ENCODE results near the gene NOL4L.
A peak's percentile ranks its signal among the peaks of the same experiment; 100 is the strongest.

The NOL4L gene

DNA sequence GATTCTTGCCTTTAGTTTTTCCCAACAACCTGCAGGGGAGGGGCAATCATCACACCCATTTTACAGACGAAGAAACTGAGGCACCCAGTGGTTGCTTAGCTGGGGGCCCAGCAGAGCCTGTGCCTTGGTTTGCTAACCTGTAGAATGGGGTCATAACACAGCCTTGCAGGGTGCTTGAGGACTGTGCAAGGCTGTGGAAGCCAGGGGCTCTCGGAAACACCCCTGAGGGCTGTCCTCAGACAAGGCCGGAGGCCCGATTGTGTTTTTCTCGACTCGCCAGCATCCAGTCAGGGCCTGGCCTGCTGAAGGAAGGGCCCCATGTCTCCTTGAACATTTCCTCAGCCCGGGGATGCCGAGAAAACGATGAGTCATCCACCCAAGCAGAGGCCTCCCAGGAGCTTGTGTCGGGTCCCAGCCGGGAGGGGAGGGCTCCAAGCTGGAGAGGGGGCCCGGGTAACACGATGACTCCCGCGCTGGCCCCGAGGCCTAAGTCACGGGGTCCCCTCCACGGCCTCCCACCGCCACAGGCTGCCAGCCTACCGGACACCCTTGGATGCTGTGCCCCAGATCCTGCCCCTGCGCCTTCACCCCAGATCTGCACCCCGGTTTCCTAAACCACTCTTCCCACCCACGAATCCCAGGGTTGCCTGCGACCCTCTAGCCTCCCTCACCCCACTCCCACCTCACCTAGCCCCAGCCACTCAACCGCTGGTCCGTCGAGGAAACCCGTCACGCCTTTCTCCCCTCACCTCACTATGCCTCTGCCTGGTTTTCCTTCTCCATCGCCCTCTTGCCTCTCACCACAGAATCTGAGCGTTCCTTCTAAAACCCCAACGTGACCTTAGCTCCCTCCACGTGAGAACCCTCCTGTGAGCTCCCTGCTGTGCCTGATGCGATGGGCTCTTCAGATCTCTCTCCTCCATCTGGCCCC lies 10.6 kb downstream of the NOL4L start:
- peak; percentile 34 for DNase-seq

DNA sequence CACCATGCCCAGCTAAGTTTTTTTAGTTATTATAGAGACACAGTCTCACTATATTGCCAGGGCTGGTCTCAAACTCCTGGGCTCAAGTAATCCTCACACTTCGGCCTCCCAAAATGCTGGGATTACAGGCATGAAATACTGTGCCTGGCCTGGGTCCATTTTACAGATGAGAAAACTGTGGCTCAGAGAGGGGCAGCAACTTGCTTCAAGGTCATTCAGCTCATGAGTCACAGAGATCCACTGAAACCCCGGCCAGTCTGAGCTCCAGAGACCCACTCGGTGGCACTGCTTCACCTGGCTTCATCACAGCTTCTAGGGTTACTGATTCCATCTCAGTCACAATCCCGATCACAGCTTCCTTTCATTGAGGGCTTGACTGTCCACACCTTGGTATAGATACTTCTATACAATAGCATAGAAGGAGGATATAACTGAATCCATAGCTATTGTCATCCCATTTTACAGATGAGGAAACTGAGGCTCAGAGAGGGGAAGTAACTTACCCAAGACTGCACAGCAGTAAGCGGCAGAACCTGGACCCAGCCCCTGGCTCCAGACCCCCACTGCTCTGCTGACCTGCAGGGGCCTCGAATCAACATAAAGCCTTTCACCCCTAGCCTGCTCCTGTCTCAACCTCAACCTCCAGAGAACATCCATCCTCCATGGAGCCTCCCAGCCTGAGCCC lies 11.8 kb downstream of the NOL4L start:
- DNase-seq, result no peak

DNA sequence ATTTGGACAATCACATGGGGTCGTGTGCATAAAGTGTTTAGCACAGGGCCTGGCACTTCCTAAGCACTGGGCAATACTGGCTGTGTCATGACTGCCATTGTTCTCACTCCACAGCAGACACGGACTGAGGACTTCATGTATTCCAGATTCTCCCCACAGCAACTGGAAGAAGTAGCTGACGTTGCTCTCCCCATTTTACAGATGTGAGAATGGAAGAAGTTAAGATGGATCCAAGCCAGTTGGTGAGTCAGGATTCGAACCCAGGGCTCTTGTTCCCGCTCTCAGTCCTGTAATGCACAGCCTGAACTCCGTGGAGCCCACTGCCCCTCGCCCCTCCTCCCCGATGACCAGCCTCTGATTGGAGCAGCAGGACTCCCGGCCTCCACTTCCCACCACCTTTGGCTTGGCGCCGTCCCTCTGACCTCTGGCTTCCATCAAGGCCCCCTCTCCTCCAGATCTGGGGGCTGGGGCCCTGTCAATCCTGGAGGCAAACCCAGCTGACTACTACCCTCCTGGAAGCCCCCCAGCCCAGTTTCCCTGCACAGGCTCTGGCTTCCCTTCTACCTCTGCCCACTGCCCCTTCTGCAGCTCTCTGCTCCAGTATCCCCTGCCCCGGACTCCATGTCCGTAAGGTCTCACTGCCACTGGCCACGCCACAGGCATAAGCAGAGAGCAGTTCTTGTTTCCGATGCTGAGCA lies 12.7 kb downstream of the NOL4L start:
- no peak for DNase-seq

DNA sequence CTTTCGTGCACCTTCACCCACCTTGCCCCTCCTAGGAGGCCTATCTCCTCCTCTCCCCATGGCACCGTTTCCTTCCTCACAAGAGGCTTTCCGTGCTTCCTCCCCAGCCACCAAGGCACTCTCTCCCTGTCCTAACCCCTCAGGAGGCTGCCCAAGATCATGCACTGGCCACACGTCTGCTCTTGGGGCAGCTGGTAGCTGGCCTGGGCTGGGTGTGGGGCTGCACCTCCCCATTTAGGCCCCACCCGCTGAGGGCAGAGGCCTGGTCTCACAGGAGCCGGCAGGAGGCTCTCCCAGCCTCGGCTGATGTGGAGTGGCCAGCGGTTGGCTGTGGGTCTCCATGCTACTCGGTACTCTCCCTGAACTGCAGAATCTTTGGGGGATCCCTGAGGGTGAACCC lies 13.6 kb downstream of the NOL4L start:
- no peak for DNase-seq

DNA sequence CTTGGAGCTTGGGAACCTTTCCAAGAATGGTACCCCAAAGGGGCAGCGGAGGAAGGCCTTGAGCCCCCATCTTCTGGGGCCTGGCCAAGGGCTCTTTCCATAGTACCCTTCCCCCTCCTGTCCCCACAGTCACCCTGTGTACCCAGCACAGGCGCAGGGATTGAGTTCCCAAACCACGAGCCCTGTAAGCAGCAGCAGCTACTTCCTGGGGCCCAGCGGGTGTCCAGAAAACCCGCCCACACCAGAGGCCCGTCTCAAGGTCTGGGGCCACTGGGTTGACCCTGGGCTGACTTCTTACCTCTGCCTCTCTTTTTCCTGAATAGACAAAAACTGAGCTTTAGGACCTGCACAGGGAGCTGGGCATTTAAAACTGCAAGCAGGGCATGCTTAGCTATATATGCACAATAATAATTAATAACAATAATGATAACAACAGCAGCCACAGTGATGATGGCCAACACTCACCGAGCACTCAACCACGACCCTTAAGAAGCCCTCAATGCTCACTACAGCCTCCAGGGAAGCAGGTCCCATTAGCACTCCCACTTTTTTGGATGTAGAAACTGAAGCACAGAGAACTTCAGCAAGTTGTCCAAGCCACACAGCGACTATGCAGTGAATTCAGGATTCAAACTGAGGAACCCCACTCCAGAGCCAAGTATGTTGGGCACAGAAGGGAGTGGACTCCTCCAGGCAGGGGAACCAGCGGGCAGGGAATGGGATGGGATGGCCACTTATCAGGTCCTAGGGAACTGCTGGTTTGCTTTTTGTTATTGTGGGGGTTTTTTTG lies 14.5 kb downstream of the NOL4L start:
- DNase-seq, result no peak

DNA sequence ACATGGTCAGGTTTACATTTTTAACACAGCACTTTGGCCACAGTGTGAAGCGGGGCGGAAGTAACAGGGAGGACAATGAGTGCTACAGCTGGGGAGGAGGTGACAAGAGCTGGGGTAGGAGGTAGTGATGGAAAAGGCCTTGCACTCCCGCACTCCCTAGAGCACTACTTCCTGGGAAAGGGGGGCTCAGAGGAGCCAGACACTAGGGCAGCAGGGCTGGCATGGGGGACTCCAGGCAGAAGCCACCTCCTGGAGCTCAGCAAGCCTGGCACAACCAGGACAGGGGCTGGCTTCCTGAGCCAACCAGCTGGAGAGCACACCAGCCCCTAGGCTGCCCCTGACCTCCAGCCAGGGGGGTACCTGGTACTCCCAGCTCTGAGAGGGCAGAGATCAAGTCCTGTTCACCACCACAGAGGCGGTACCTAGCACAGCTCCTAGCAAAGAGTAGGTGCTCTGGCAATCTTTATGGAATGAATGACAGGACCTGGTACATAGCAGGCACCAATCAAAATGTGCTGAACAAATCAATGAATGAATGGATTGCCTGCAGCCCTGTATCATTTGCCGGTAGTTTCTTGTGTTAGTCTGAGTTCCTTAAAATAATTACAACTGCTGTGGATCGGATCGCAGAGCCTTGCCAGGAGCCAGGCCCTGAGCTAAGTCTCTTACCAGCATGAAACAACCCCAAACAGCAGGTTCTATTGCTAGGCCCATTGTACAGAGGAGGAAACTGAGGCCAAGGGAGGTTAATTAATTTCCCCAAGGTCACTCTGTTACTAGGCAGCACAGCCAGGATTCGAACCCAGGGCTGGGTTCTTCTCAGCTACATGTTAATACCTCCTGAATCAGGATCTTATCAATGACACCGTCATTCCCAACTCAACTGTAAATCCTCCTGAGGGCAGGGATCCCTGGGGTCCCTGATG lies 15.5 kb downstream of the NOL4L start:
- DNase-seq, result peak; percentile 12

DNA sequence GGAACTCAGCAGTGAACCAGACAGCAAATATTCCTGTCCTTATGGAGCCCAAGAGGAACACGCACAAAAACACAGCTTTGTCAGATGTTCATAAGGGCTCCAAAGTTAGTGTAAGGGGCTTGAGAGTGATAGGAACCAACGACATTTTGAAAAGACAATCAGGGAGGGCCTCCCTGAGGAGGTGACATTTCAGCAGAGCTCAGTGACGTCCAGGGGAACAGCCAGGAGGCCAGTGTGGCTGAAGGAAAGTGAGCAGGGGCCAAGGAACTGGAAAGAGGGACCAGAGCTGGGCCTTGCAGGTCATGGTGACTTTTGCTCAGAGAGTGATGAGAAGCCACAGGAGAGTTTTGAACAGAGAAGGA lies 16.1 kb downstream of the NOL4L start:
- DNase-seq, result no peak

DNA sequence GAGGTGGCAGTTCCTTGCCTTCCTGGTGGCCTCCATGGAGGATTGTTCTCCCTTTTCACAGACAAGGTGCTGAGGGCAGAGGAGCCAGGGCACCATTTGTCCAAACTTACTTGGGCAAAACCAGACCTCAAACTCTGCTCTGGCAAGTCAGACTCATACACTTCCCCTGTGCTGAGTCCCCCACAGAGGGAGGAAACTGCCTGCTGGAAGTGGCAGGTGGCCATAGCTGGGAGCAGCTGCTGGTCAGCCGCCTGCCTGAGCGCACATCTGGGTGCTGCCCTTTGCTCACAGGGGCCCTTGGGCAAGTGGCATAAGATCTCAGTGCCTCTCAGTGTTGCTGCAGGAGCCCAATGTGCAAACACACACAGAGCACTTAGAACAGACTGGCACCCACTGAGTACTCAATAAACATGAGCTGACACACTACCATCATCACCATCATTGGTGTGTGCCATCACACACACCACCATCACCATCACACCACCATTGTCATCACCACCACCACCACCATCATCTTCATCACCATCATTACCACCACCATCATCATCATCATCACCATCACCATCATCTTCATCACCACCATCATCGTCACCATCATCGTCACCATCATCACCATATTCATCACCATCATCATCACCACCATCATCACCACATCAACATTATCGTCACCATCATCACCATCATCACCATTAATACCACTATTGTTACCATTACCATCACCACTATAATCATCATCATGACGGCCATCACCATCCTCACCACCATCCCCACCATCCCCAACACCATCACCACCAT lies 17.6 kb downstream of the NOL4L start:
- no peak for DNase-seq

DNA sequence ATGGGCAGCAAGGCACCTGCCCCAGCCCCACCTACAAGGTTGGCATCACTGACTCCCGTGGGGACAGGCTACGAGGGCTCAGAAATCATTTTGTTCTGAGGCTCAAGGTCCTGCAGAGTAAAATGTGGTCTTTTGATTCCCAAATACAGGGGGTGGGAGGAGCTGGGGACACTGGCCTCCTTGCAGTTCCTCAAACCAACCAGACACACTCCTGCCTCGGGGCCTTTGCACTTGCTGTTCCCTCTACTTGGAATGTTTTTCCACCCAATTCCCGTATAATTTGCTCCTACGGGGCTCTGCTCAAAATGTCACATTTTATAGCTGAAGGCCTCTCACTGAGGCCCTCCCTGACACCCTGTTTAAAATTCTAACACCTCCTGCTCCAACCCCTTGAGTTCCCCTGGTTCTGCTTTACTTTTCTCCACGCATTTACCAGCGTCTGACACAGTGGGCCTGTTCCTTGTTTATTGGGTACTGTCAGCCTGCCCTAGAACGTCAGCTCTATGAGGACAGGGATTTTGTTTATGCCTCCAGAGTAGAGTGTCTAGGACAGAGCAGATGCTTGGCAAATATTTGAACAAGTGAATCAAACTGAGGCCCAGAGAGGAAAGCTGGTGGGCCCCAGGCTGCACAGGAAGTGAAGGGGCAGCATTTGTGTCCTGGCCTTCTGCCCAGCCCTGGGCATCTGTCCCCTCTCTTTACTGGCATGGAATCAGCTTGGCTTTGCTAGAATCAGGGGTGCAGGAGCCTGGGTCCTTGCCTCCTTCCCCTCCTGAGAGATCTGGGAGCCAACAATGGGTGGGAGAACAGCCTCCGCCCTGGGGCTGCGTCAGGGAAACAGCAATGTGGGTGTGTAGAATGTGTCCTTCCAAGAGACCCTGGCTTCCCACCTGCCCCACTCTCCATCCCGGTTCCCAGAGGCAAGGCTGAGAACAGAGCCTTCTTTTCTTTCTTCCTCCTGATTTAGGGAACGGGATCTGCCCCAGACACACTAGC lies 18.5 kb downstream of the NOL4L start:
- no peak for DNase-seq

DNA sequence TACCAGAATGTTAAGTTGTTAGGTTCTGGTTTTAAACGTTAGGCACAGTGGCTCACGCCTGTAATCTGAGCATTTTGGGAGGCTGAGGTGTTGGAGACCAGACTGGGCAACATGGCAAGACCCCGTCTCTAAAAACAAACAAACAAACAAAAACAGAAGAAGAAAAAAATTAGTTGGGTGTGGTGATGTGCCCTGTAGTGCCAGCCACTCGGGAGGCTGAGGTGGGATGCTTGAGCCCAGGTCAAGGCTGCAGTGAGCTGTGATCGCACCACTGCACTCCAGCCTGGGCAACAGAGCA lies 19.4 kb downstream of the NOL4L start:
- no peak for DNase-seq

DNA sequence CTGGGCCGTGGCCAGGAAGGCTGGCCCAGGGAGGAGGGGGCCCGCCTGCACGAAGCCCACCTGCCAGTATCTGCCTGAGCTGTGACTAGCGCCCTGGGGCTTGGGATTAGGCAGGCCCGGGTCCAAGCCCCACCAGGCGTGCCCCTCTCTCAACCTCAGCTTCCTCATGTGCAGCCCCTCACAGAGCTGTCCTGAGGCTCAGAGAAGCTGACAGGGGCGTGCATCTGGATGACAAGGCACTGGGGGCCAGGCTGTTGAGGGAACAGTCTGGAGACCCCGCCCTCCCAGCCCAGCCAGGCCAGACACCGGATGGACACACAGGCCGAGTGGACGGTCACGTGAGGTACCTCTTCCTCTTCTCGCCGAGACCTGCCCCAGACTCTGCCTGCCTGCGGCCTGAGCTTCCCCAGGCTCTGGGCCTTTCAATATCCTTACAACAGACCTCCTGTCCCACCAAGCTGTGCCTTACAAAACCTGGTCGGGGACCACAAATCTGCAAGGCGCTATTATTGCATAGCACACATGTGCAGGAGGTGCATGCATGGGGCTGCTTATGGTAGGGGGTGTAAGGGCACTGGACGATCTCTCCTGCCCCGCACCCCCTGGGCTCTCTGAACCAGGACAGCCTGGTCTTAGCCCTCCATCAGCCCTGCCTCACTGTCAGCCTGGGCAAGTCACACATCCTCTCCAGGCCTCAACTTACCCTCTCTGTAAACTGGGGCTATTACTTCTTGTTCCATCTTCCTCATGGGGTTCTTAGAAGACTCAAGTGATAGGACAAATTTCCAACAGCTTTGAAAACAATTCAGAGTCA lies 20.0 kb downstream of the NOL4L start:
- peak; percentile 46 for DNase-seq

DNA sequence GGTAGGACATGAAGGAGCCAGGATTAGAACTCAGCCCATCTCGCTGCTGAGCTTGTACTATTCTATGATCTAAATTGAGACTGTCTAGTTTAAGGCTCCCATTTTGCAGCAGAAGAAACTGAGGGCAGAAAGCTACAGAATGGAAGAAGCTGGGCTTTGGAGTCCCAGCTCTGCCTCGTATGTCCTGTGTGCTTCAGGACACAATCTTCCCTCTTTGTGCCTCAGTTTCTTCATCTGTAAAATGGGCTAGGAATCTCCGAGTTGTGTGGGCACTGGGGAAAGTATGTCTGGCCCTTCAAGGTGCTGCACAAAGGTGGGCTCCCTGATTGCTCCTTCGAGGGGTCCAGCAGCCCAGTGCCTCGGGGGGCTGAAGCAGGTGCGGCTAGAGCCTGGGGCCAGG lies 20.7 kb downstream of the NOL4L start:
- no peak for DNase-seq

DNA sequence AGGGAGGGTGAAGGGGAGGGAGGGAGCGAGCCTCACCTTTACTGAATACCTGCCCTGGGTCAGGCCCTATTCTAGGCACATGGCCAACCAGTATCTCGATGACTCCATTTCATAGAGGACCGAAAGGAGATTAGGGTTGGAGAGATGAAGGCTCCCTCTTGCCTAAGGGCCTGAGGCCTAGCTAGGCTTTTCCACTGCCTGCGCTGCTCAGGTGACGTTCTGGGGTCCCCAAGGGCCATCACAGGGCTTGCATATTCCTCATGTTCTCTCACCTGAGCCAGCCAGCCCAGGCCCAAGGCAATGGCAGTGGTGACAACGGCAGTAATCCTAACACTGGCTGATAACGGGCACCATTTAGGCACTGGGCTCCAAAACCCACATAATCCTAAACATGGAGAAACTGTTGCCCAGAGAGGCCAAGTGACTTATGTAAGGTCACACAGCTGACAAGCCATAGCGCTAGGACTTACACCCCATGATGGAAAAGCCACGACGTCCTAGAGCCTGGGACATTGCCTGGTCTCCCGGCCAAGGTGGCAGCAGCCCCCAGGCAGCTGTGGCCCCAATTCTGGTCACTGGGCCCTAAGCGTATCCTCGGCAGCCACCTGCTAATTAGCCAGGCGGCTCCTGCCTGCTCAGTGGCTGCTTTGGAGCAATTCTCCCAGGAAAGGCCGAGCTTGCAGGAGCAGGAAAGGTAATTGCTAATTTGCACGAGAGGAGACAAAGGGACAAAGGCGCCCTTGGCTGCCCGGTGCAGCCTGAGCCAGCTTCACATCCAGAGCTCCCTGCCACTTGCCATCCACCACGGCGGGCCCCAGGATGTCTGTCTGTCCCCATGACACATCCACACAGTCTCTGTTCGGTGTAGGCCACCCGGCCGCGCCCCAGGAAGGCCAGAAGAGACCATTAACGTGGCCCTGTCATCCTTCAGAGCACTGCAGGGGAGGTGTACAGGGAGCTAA lies 21.5 kb downstream of the NOL4L start:
- no peak for DNase-seq

DNA sequence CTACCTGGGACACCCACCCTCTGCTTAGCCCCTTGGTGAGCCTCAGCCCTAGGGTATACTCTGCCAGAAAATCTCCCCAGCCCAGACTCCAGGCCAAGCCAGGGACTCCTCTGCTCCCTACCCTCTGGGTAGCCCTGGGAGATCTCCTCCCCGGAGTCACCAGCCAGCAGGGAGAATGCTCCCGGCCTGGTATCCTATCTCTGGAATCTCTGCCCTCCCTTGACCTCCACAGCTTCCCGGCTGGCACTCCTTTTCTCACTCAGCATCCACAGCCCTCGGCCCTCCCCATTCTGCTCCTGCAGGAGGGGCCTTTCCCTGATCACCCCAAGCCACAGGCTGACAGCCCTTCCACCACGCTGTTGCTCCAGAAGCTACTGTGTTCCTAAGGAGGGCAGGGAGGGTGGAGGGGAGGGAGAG lies 22.6 kb downstream of the NOL4L start:
- no peak for DNase-seq

DNA sequence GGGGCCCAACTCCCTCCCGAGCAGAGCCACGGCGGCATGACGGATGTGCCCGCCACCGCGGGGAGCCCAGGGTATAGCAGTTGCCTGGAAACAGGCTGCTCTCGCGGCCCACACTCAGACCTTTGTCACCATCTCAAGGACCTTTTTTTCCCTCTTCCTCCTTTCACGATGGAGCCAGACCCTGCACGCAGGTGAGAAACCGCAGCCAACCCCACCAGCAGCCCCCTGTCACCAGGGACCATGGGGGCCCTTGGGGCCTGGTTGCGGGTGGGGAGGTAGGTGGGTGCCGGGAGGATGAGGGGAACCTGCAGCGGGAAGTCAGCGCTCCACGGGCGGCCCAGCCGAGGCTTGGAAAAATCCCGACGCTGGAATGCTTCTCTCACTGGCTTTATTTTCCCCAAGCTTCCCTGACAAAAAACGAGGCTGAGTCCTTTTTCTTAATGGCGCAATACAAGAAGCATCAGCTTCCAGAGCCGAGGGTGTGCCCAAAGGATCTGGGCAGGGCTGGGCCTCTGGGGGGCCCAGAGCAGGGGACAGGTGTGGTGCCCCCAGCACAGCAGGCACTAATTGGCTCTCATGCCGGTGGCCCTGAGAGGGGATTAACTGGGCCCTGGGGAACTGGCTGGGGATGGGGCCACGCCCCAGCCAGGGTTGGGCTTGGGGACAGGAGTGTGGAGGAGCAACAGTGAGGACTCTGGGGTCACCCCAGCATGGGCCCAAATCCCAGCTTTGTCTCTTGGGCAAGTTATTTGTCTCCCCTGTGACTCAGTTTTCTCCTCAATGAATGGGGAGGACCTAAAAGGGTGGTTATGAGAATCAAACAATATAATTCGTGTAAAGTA lies 23.9 kb downstream of the NOL4L start:
- DNase-seq, result no peak

DNA sequence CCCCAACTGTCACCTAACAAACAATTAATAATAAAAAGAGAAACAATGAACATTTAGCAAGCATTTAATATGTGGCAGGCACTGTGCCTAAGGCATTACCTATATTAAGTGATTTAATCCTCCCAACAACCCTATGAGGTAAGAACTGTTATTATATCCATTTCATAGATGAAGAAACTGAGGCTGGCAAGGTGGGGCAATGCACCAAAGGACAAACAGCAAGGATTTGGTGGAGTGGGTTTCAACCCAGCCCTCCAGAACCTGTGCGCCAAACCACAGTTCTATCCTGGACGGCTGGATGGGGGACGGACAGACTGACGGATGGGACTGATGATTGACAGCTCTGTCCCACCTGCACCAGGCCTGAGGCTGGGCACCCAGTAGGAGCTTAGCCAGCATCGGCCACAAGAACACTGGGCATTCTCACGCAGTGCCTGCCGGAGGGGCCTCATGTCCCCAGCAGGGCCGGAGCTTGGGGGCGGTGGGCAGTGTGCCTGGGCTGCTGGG lies 24.6 kb downstream of the NOL4L start:
- no peak for DNase-seq

Data from CD4-positive, alpha-beta T cell treated with Interferon gamma for 1 hour (primary cell).